Kidney epithelial cell (primary cell): ENCODE measurements around the gene DIAPH3. TPM values are rescaled to one million over a fixed set of nuclear protein-coding genes. Genes with fewer than 3 reads are reported as not detected.

Experiments used
- DNase-seq: peaks from one replicate; pipeline ENCODE4 v3.0.0-alpha.2; 2010; ENCODE audit warnings: low read depth
- H3K27me3 ChIP-seq: 2 replicates; pipeline ENCODE4 v1.6.0; 2011; ENCODE audit warnings: low read length; ENCODE audit not compliant: control insufficient read depth, insufficient read depth
- H3K36me3 ChIP-seq: 2 replicates; pipeline ENCODE4 v1.5.1; 2011; ENCODE audit warnings: low read length; ENCODE audit not compliant: control insufficient read depth, insufficient read depth
- H3K4me3 ChIP-seq: 2 replicates; pipeline ENCODE4 v1.5.1; 2011; ENCODE audit warnings: low read depth, mild to moderate bottlenecking, control low read depth, low read length
- CTCF ChIP-seq: IDR thresholded peaks from 2 replicates; pipeline ENCODE4 v1.5.1; 2011; ENCODE audit warnings: mild to moderate bottlenecking, moderate library complexity, low read length, control low read depth, inconsistent platforms; ENCODE audit not compliant: insufficient read depth, poor library complexity, severe bottlenecking
- total RNA-seq: library from RNA; depleted of rRNA; stranded (reverse); fragments of >200 nt; gene quantifications from 2 replicates; pipeline ENCODE4 v1.2.3, GENCODE V29; 2015

Gene DIAPH3
- total RNA-seq, 1 donor from 2014 or later = 7.5 TPM

- Histone ChIP-seq H3K4me3 (no peak overlapping the region), H3K36me3 (no peaks in the 10 kb centered on the region), H3K27me3 (no peaks in the 10 kb centered on the region)
- TF ChIP-seq CTCF = no peak
- no peak for DNase-seq
These were observed 187.8 kb downstream of the DIAPH3 start for GRCh38 chr13:59975807-59976435.

DNA sequence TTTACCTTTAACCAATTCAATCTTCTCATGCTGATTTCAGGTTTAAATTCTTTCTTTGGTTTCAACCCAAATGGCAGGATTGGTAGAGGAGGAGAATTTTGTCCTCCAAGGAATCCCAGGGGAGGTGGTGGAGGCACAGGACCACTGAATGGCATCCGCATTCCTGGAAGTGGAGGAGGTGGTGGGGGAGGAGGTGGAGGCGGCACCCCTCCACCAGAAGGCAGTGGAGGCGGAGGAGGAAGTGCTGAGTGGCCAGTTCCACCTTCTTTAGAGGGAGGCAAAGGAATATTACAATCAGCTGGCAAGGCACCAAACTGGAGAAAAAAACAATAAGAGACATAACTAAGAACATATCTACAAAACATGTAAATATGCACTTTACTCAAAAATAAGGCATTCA lies 192.9 kb downstream of the DIAPH3 start:
- no peak for DNase-seq
- TF ChIP-seq CTCF = no peak
- Histone ChIP-seq H3K36me3 (no peaks in the 10 kb centered on the region), H3K4me3 (no peak overlapping the region), H3K27me3 (no peaks in the 10 kb centered on the region)

DNA sequence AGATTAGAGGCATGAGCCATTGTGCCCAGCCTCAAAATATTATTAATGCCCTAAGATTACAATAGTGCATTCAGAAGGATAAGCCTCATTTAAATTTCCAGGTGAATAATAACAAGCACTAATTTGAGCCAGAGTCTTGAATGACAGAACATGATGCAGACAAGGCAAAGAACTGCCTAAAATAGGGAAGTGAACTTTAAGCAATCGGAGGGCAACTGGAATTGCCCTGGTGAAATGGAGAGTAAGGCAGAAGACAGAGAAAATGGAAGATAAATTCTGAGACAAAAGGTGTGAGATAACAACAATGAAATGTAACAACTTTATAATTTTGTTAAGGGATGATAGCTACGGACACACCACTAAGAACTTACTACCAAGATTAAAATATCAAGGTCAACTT lies 199.9 kb downstream of the DIAPH3 start:
- Histone ChIP-seq H3K36me3 (no peaks in the 10 kb centered on the region), H3K27me3 (no peaks in the 10 kb centered on the region), H3K4me3 (no peak overlapping the region)
- TF ChIP-seq CTCF = no peak
- DNase-seq = no peak

- Histone ChIP-seq H3K27me3 (no peaks in the 10 kb centered on the region), H3K4me3 (no peak overlapping the region), H3K36me3 (no peaks in the 10 kb centered on the region)
- no peak for TF ChIP-seq CTCF
- DNase-seq = no peak
These were observed 200.3 kb downstream of the DIAPH3 start for GRCh38 chr13:59963383-59963782.

DNA sequence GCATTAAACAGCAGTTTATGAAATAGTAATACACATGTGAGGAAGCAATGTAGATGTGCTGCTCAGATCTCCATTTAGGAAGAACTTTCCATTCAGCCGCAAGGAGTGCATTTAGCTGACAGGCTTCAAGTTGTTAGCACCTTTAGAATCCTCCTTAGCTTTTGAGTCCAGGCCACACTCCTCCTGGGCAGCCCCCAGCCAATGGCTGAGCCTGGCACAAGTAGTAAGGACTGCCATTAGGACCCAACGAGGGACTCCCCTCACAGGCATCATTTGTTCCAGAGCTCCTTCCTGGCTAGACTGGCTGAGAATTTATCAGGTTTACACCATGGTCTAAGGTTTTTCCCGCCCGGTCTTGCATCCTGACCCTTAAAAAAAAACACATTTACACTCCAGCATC lies 201.4 kb downstream of the DIAPH3 start:
- no peak overlapping the region for H3K4me3 ChIP-seq
- no peak for DNase-seq
- no peak for TF ChIP-seq CTCF
- H3K27me3 ChIP-seq = no peaks in the 10 kb centered on the region
- H3K36me3 ChIP-seq = no peaks in the 10 kb centered on the region

- H3K27me3 ChIP-seq = no peaks in the 10 kb centered on the region
These were observed 203.0 kb downstream of the DIAPH3 start for GRCh38 chr13:59960683-59961082.

More at GRCh38 chr13:59960683-59961082, 203.0 kb downstream of the DIAPH3 start:
- TF ChIP-seq CTCF = no peak
- no peaks in the 10 kb centered on the region for H3K36me3 ChIP-seq
- no peak overlapping the region for H3K4me3 ChIP-seq
- no peak for DNase-seq
